Parathyroid adenoma (tissue), 2 donors: Measurements from ENCODE around the gene YLPM1.

Source experiments
- H2AFZ ChIP-seq: fragments of 300-600 bp; sonication (generic); one replicate; pipeline ENCODE4 v1.7.0; 2017; ENCODE audit warnings: antibody characterized with exemption, mild to moderate bottlenecking
- H3K27ac ChIP-seq: fragments of 300-600 bp; sonication (generic); one replicate; pipeline ENCODE4 v1.7.0; 2017
- H3K27me3 ChIP-seq: fragments of 300-600 bp; sonication (generic); one replicate; pipeline ENCODE4 v1.7.0; 2017; ENCODE audit warnings: low read length; ENCODE audit not compliant: control insufficient read depth, insufficient read depth
- H3K36me3 ChIP-seq: fragments of 300-600 bp; sonication (generic); one replicate; pipeline ENCODE4 v1.7.0; 2017; ENCODE audit warnings: low read length; ENCODE audit not compliant: control insufficient read depth, insufficient read depth
- H3K4me1 ChIP-seq: fragments of 300-600 bp; sonication (generic); one replicate; pipeline ENCODE4 v1.7.0; 2017; ENCODE audit warnings: control low read depth
- H3K4me2 ChIP-seq: fragments of 300-600 bp; sonication (generic); one replicate; pipeline ENCODE4 v1.7.0; 2017; ENCODE audit warnings: low read length
- H3K4me3 ChIP-seq: fragments of 300-600 bp; sonication (generic); one replicate; pipeline ENCODE4 v1.7.0; 2017; ENCODE audit warnings: low read depth, low read length
- H3K79me2 ChIP-seq: fragments of 300-600 bp; sonication (generic); one replicate; pipeline ENCODE4 v1.7.0; 2017; ENCODE audit warnings: control low read depth
- H3K9ac ChIP-seq: fragments of 300-600 bp; sonication (generic); one replicate; pipeline ENCODE4 v1.7.0; 2017; ENCODE audit warnings: mild to moderate bottlenecking
- H3K9me3 ChIP-seq: fragments of 300-600 bp; sonication (generic); one replicate; pipeline ENCODE4 v1.7.0; 2017; ENCODE audit warnings: low read length; ENCODE audit not compliant: control insufficient read depth
- TF ChIP-seq, protein P1 (sequence below): fragments of 300-600 bp; sonication (generic); IDR thresholded peaks from one replicate; pipeline ENCODE4 v1.7.0; 2017; ENCODE audit warnings: antibody characterized with exemption, mild to moderate bottlenecking
- donor health status: primary hyperparathyroidism.

The YLPM1 gene

GRCh38 chr14:74832849-74833248 is 69.7 kb downstream of the YLPM1 start:
- no peaks in the 10 kb centered on the region for H3K36me3 ChIP-seq
- no peaks in the 10 kb centered on the region for H3K4me1 ChIP-seq
- H3K9ac ChIP-seq, result no peak overlapping the region
- H2AFZ ChIP-seq, result no peak overlapping the region
- H3K27ac ChIP-seq, result no peak overlapping the region
- H3K79me2 ChIP-seq, result no peaks in the 10 kb centered on the region
- H3K9me3 ChIP-seq, result no peaks in the 10 kb centered on the region
- H3K4me2 ChIP-seq, result no peak overlapping the region
- H3K4me3 ChIP-seq, result no peak overlapping the region
- no peaks in the 10 kb centered on the region for H3K27me3 ChIP-seq
- TF ChIP-seq, protein P1, sequence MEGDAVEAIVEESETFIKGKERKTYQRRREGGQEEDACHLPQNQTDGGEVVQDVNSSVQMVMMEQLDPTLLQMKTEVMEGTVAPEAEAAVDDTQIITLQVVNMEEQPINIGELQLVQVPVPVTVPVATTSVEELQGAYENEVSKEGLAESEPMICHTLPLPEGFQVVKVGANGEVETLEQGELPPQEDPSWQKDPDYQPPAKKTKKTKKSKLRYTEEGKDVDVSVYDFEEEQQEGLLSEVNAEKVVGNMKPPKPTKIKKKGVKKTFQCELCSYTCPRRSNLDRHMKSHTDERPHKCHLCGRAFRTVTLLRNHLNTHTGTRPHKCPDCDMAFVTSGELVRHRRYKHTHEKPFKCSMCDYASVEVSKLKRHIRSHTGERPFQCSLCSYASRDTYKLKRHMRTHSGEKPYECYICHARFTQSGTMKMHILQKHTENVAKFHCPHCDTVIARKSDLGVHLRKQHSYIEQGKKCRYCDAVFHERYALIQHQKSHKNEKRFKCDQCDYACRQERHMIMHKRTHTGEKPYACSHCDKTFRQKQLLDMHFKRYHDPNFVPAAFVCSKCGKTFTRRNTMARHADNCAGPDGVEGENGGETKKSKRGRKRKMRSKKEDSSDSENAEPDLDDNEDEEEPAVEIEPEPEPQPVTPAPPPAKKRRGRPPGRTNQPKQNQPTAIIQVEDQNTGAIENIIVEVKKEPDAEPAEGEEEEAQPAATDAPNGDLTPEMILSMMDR, result no peak

DNA sequence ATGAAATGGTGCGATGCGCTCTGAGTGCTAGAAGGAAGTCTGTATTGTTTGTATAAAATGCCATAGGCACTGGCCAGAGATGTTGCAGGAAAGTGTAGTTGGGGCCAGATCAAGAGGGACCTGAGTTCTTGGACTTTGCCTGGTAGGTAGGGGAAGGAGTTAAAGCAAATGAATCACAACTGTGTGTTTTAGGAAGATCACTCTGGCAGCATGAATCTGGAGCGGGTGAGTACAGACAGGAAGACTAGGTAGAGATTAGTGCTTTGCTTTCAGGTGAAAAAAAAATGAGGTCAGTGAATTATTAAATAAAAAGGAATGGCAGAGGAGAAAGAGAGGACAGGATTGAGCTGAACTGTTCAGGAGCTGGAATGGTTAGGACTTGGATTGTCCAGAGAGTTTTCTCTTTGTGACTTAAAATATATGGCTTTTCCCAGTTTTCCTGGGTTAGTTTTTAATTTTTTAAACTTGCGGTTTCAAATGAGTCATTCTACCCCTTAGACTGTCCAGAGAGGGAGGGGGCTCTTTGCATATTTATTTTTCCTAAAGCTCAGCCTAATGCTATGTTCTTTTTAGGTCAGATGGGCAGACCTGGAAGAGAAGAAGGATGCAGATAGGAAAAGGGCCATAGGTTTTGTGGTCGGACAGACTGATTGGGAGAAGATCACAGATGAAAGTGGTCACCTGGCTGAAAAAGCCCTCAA is 71.7 kb downstream of the YLPM1 start:
- H2AFZ ChIP-seq, result no peak overlapping the region
- TF ChIP-seq, protein P1, result no peak
- no peaks in the 10 kb centered on the region for H3K79me2 ChIP-seq
- no peaks in the 10 kb centered on the region for H3K4me1 ChIP-seq
- no peaks in the 10 kb centered on the region for H3K36me3 ChIP-seq
- H3K4me2 ChIP-seq, result no peak overlapping the region
- H3K4me3 ChIP-seq, result no peak overlapping the region
- H3K27me3 ChIP-seq, result no peaks in the 10 kb centered on the region
- H3K9me3 ChIP-seq, result no peaks in the 10 kb centered on the region
- H3K9ac ChIP-seq, result no peak overlapping the region
- H3K27ac ChIP-seq, result no peak overlapping the region

DNA sequence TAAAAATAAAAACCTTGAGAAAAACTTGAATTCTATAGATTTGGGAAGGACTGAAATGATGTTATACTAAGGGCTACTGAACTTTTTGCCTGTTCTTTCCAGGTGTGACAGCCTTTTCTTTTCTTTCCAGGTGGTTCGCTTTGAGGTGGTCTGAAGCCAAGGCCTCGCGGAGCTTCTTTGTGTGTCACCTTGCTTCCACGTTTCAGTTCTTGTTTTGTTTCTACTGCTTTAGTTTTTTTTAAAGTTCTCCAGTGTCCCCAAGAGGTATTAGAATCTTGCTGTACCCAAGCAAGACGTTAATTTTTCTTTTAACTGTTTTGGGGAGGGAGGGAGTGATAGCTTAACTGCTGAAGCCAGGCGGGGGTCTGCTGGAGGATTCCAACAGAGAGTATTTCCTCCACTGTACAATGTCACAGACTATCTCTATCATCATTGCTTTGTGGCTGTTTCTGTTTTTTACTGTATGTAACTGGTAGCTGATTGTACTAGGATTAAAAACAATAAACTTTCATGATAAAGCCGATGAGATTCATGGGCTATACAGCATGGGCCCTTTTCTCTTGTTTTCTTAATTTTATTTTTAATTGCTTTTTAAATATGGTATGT is 72.6 kb downstream of the YLPM1 start:
- H3K36me3 ChIP-seq, result no peaks in the 10 kb centered on the region
- H3K27me3 ChIP-seq, result no peaks in the 10 kb centered on the region
- no peak overlapping the region for H2AFZ ChIP-seq
- H3K9ac ChIP-seq, result no peak overlapping the region
- H3K79me2 ChIP-seq, result no peaks in the 10 kb centered on the region
- no peak overlapping the region for H3K4me3 ChIP-seq
- no peak overlapping the region for H3K27ac ChIP-seq
- no peaks in the 10 kb centered on the region for H3K4me1 ChIP-seq
- H3K9me3 ChIP-seq, result no peaks in the 10 kb centered on the region
- H3K4me2 ChIP-seq, result no peak overlapping the region
- TF ChIP-seq, protein P1, result no peak

DNA sequence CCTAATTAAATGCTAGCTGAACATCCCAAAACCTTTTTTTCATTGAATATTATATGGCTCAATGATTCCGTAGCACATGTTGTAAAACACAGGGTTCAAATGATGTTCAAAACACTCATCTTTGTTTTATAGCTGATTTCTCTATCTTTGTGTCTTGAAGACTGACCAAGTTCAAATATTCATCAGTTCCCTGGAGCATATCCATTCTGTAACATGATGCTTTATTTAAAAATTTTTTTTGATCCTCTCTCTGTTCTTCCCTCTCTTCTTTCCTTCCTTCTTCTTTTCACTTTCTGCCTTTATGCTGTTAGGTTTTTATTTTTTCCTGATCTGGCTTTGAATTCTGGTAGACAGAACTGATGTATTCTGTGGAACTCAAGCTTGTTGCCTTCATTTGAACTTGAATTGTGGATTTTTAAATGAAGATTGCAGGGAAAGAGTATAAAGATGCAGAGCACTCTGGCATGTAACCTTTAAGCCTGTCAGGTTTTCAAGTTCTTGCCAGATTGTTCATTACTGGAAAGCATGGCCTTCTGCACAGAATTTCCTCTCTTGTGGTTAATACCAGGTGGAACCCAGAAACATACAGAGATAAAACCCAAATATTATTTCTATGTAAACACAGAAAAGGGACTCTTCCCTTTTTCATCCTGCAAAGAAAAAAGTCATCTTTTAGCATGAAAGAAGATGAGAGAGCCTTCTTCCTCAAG is 73.3 kb downstream of the YLPM1 start:
- Histone ChIP-seq H2AFZ (no peak overlapping the region), H3K79me2 (no peaks in the 10 kb centered on the region), H3K4me2 (no peak overlapping the region), H3K27me3 (no peaks in the 10 kb centered on the region), H3K4me1 (no peaks in the 10 kb centered on the region), H3K9me3 (no peaks in the 10 kb centered on the region), H3K36me3 (no peaks in the 10 kb centered on the region), H3K4me3 (no peak overlapping the region), H3K9ac (no peak overlapping the region), H3K27ac (no peak overlapping the region)
- TF ChIP-seq, protein P1, result no peak
